AG04450 (cell line): ENCODE measurements around the gene NSMCE4A. TPM values are rescaled to one million over a fixed set of nuclear protein-coding genes. Genes with fewer than 3 reads are reported as not detected.

Source experiments
- CTCF ChIA-PET: fragments of 300-600, 350-600 bp; formaldehyde crosslinking; extraction: SDS; loops from one replicate; lab custom pipeline; 2022; ENCODE audit warnings: antibody characterized with exemption, inconsistent platforms; lab: Charles Lee
- POLR2A ChIA-PET: fragments of 350-600 bp; formaldehyde crosslinking; extraction: SDS; loops from one replicate; lab custom pipeline; 2021; ENCODE audit warnings: antibody characterized with exemption, inconsistent platforms; lab: Yijun Ruan, JAX
- DNase-seq: peaks from one replicate; pipeline ENCODE4 v3.0.0-alpha.2; 2011; ENCODE audit warnings: low read depth, low spot score
- H3K27ac ChIP-seq: one replicate; pipeline ENCODE4 v1.5.1; 2012; ENCODE audit warnings: low read depth, low read length, control low read depth
- H3K27me3 ChIP-seq: one replicate; pipeline ENCODE4 v1.6.0; 2012; ENCODE audit warnings: low read length; ENCODE audit not compliant: control insufficient read depth, insufficient read depth
- H3K4me3 ChIP-seq: 2 replicates; pipeline ENCODE4 v1.5.1; 2011; ENCODE audit warnings: mild to moderate bottlenecking, low read depth, low read length, control low read depth
- H3K9me3 ChIP-seq: 2 replicates; pipeline ENCODE4 v1.5.1; 2012; ENCODE audit warnings: low read length; ENCODE audit not compliant: control insufficient read depth, insufficient read depth
- polyA plus RNA-seq: library from polyadenylated mRNA; depleted of rRNA; stranded (reverse); fragments of >200 nt; gene quantifications from 2 replicates; pipeline ENCODE4 v1.2.3, GENCODE V29; 2011
- TF ChIP-seq, protein P1 (sequence below): IDR thresholded peaks from 2 replicates; pipeline ENCODE4 v1.5.1; 2011; ENCODE audit warnings: low read depth, low read length, control low read depth, inconsistent platforms

Gene NSMCE4A
- polyA plus RNA-seq, 1 experiment: 30.3 TPM

GRCh38 chr10:122014652-122015248 lies 39.7 kb upstream of the NSMCE4A start:
- Histone ChIP-seq H3K4me3 (no peak overlapping the region), H3K27ac (no peak overlapping the region), H3K27me3 (peaks cover 28% of the 10 kb centered on the region), H3K9me3 (peaks cover 5% of the 10 kb centered on the region)
- no peak for DNase-seq
- TF ChIP-seq, protein P1, sequence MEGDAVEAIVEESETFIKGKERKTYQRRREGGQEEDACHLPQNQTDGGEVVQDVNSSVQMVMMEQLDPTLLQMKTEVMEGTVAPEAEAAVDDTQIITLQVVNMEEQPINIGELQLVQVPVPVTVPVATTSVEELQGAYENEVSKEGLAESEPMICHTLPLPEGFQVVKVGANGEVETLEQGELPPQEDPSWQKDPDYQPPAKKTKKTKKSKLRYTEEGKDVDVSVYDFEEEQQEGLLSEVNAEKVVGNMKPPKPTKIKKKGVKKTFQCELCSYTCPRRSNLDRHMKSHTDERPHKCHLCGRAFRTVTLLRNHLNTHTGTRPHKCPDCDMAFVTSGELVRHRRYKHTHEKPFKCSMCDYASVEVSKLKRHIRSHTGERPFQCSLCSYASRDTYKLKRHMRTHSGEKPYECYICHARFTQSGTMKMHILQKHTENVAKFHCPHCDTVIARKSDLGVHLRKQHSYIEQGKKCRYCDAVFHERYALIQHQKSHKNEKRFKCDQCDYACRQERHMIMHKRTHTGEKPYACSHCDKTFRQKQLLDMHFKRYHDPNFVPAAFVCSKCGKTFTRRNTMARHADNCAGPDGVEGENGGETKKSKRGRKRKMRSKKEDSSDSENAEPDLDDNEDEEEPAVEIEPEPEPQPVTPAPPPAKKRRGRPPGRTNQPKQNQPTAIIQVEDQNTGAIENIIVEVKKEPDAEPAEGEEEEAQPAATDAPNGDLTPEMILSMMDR: no peak
- POLR2A ChIA-PET: interaction anchor here (0.7 kb wide), 1 partner anchor 14 kb away, joined by 7 read pairs; no protein-coding TSS in a partner anchor
- CTCF ChIA-PET: no interaction called here

- H3K4me3 ChIP-seq: no peak overlapping the region
- TF ChIP-seq, protein P1: no peak
- ChIA-PET POLR2A (no interaction called here), CTCF (no interaction called here)
- DNase-seq: no peak
- peaks cover 14% of the 10 kb centered on the region for H3K27me3 ChIP-seq
- H3K27ac ChIP-seq: no peak overlapping the region
- H3K9me3 ChIP-seq: peaks cover 5% of the 10 kb centered on the region
Measured at GRCh38 chr10:122013311-122013780, 38.3 kb upstream of the NSMCE4A start.

GRCh38 chr10:122012731-122013130 lies 37.7 kb upstream of the NSMCE4A start:
- TF ChIP-seq, protein P1: no peak
- DNase-seq: no peak
- ChIA-PET POLR2A (no interaction called here), CTCF (no interaction called here)
- peaks cover 14% of the 10 kb centered on the region for H3K27me3 ChIP-seq
- no peak overlapping the region for H3K4me3 ChIP-seq
- H3K9me3 ChIP-seq: peaks cover 5% of the 10 kb centered on the region
- H3K27ac ChIP-seq: no peak overlapping the region

- ChIA-PET CTCF (no interaction called here), POLR2A (no interaction called here)
Measured at GRCh38 chr10:122010405-122011050, 35.5 kb upstream of the NSMCE4A start.

More at GRCh38 chr10:122010405-122011050, 35.5 kb upstream of the NSMCE4A start:
- Histone ChIP-seq H3K27ac (no peak overlapping the region), H3K27me3 (peaks cover 11% of the 10 kb centered on the region), H3K4me3 (no peak overlapping the region), H3K9me3 (peaks cover 5% of the 10 kb centered on the region; the same call in 1 of the 2 replicates)
- no peak for DNase-seq
- TF ChIP-seq, protein P1: no peak
